ENCODE measurements around the gene DCLK3. TPM values are rescaled to one million over a fixed set of nuclear protein-coding genes. Genes with fewer than 3 reads are reported as not detected.

DCLK3 gene
- total RNA-seq, 1 donor from 2014 or later: not detected

- no peak for DNase-seq (ENCODE audit: extremely low read depth, low read depth, low spot score)
Measured at GRCh38 chr3:36713904-36714303, 50.4 kb downstream of the DCLK3 start.

- no peak for DNase-seq (ENCODE audit: extremely low read depth, low read depth, low spot score)
Measured at GRCh38 chr3:36710606-36711005, 53.7 kb downstream of the DCLK3 start.

- no peak for DNase-seq (ENCODE audit: extremely low read depth, low read depth, low spot score)
Measured at GRCh38 chr3:36709826-36710365, 54.5 kb downstream of the DCLK3 start.

GRCh38 chr3:36709281-36709680, 55.1 kb downstream of the DCLK3 start:
- no peak for DNase-seq (ENCODE audit: extremely low read depth, low read depth, low spot score)

- DNase-seq (ENCODE audit: extremely low read depth, low read depth, low spot score): no peak
Measured at GRCh38 chr3:36707623-36708409, 56.5 kb downstream of the DCLK3 start.

GRCh38 chr3:36705015-36705414, 59.3 kb downstream of the DCLK3 start:
- DNase-seq (ENCODE audit: extremely low read depth, low read depth, low spot score): no peak

- no peak for DNase-seq (ENCODE audit: extremely low read depth, low read depth, low spot score)
Measured at GRCh38 chr3:36704280-36704679, 60.1 kb downstream of the DCLK3 start.

GRCh38 chr3:36701249-36701572, 63.1 kb downstream of the DCLK3 start:
- DNase-seq (ENCODE audit: extremely low read depth, low read depth, low spot score): no peak

GRCh38 chr3:36700537-36701248, 63.7 kb downstream of the DCLK3 start:
- DNase-seq (ENCODE audit: extremely low read depth, low read depth, low spot score): no peak

- DNase-seq (ENCODE audit: extremely low read depth, low read depth, low spot score): no peak
Measured at GRCh38 chr3:36698314-36698713, 66.0 kb downstream of the DCLK3 start.

- no peak for DNase-seq (ENCODE audit: extremely low read depth, low read depth, low spot score)
Measured at GRCh38 chr3:36697229-36698001, 66.9 kb downstream of the DCLK3 start.

GRCh38 chr3:36696799-36697198, 67.6 kb downstream of the DCLK3 start:
- no peak for DNase-seq (ENCODE audit: extremely low read depth, low read depth, low spot score)

GRCh38 chr3:36695769-36696137, 68.6 kb downstream of the DCLK3 start:
- DNase-seq (ENCODE audit: extremely low read depth, low read depth, low spot score): no peak

- DNase-seq (ENCODE audit: extremely low read depth, low read depth, low spot score): no peak
Measured at GRCh38 chr3:36695113-36695768, 69.1 kb downstream of the DCLK3 start.

- DNase-seq (ENCODE audit: extremely low read depth, low read depth, low spot score): no peak
Measured at GRCh38 chr3:36693670-36694069, 70.7 kb downstream of the DCLK3 start.

- no peak for DNase-seq (ENCODE audit: extremely low read depth, low read depth, low spot score)
Measured at GRCh38 chr3:36689560-36689959, 74.8 kb downstream of the DCLK3 start.

- no peak for DNase-seq (ENCODE audit: extremely low read depth, low read depth, low spot score)
Measured at GRCh38 chr3:36688815-36689214, 75.5 kb downstream of the DCLK3 start.

- DNase-seq (ENCODE audit: extremely low read depth, low read depth, low spot score): no peak
Measured at GRCh38 chr3:36686516-36686915, 77.8 kb downstream of the DCLK3 start.

GRCh38 chr3:36681867-36682266, 82.5 kb downstream of the DCLK3 start:
- no peak for DNase-seq (ENCODE audit: extremely low read depth, low read depth, low spot score)

GRCh38 chr3:36680952-36681351, 83.4 kb downstream of the DCLK3 start:
- DNase-seq (ENCODE audit: extremely low read depth, low read depth, low spot score): no peak

Data from glomerular endothelial cell (primary cell).